Endometrial microvascular endothelial cells (primary cell): Measurements from ENCODE around the gene KRT38. TPM values are rescaled to one million over a fixed set of nuclear protein-coding genes. Genes with fewer than 3 reads are reported as not detected.

Experiments
- total RNA-seq: library from RNA; depleted of rRNA; stranded (reverse); fragments of >200 nt; gene quantifications from one replicate; pipeline ENCODE4 v1.2.3, GENCODE V29; 2015; ENCODE audit errors: inconsistent ontology term

KRT38 gene
- total RNA-seq, 1 donor from 2014 or later, result not detected

Other genes with a start within 250 kb of the KRT38 start
- not detected for gene KRTAP9-2, start 214.3 kb downstream of the KRT38 start, total RNA-seq
- not detected for gene KRTAP9-3, start 208.5 kb downstream of the KRT38 start, total RNA-seq
- not detected for gene KRTAP9-8, start 203.0 kb downstream of the KRT38 start, total RNA-seq
- not detected for gene KRTAP9-4, start 191.3 kb downstream of the KRT38 start, total RNA-seq
- gene KRTAP9-9, start 185.6 kb downstream of the KRT38 start, total RNA-seq, result not detected
- gene KRTAP9-6, start 175.6 kb downstream of the KRT38 start, total RNA-seq, result not detected
- not detected for gene KRTAP9-7, start 165.3 kb downstream of the KRT38 start, total RNA-seq
- not detected for gene KRTAP29-1, start 138.1 kb downstream of the KRT38 start, total RNA-seq
- gene KRTAP16-1, start 131.7 kb downstream of the KRT38 start, total RNA-seq, result not detected
- not detected for gene KRTAP17-1, start 125.3 kb downstream of the KRT38 start, total RNA-seq
- not detected for gene KRT33A, start 90.2 kb downstream of the KRT38 start, total RNA-seq
- gene KRT33B, start 71.2 kb downstream of the KRT38 start, total RNA-seq, result not detected
- gene KRT34, start 58.7 kb downstream of the KRT38 start, total RNA-seq, result not detected
- gene KRT31, start 43.4 kb downstream of the KRT38 start, total RNA-seq, result not detected
- not detected for gene KRT37, start 16.4 kb downstream of the KRT38 start, total RNA-seq
- gene KRT32, start 26.4 kb upstream of the KRT38 start, total RNA-seq, result not detected
- gene KRT35, start 40.2 kb upstream of the KRT38 start, total RNA-seq, result not detected
- not detected for gene KRT36, start 48.9 kb upstream of the KRT38 start, total RNA-seq
- gene KRT13, start 64.6 kb upstream of the KRT38 start, total RNA-seq, result not detected
- gene KRT15, start 77.9 kb upstream of the KRT38 start, total RNA-seq, result 14.1 TPM
- gene KRT19, start 87.3 kb upstream of the KRT38 start, total RNA-seq, result 101 TPM
- not detected for gene KRT9, start 131.1 kb upstream of the KRT38 start, total RNA-seq
- gene KRT14, start 145.9 kb upstream of the KRT38 start, total RNA-seq, result not detected
- gene KRT16, start 171.8 kb upstream of the KRT38 start, total RNA-seq, result not detected
- not detected for gene KRT17, start 183.6 kb upstream of the KRT38 start, total RNA-seq
- gene EIF1, start 247.9 kb upstream of the KRT38 start, total RNA-seq, result 111 TPM